Activated B cell treated with CpG ODN at 0.5 μM for 24 hours (primary cell): ENCODE data around the gene B4GAT1. TPM values are rescaled to one million over a fixed set of nuclear protein-coding genes. Genes with fewer than 3 reads are reported as not detected.

ENCODE experiments used
- ATAC-seq: fragments of 200-7000 bp; cut with Tn5 transposase; one replicate; pipeline ENCODE4 v1.10.0; 2021; ENCODE audit warnings: low read depth, mild to moderate bottlenecking, moderate library complexity
- CTCF ChIA-PET: fragments of 350-600 bp; sonication (Branson Sonifier 250); formaldehyde crosslinking; loops from one replicate; lab custom pipeline; 2021; ENCODE audit warnings: antibody characterized with exemption; lab: Charles Lee
- POLR2A ChIA-PET: fragments of 350-600 bp; sonication (Branson Sonifier 250); formaldehyde crosslinking; loops from one replicate; lab custom pipeline; 2021; ENCODE audit warnings: antibody characterized with exemption; lab: Charles Lee
- DNase-seq: peaks from one replicate; pipeline ENCODE4 v3.0.0; 2022
- H3K27ac Mint-ChIP-seq: one replicate; pipeline ENCODE4 v1.8.0; 2020; ENCODE audit warnings: mixed read lengths
- H3K27me3 Mint-ChIP-seq: one replicate; pipeline ENCODE4 v1.8.0; 2021; ENCODE audit warnings: mixed read lengths
- H3K36me3 Mint-ChIP-seq: one replicate; pipeline ENCODE4 v1.8.0; 2021; ENCODE audit warnings: low read depth, mixed read lengths
- H3K4me1 Mint-ChIP-seq: one replicate; pipeline ENCODE4 v1.8.0; 2021; ENCODE audit warnings: mixed read lengths
- H3K4me3 Mint-ChIP-seq: one replicate; pipeline ENCODE4 v1.8.0; 2020; ENCODE audit warnings: mild to moderate bottlenecking, mixed read lengths
- H3K9me3 Mint-ChIP-seq: one replicate; pipeline ENCODE4 v1.8.0; 2020; ENCODE audit warnings: mixed read lengths
- CTCF ChIP-seq: fragments of 200-600 bp; IDR thresholded peaks from one replicate; pipeline ENCODE4 v1.8.0; 2022; ENCODE audit warnings: antibody characterized with exemption, mild to moderate bottlenecking
- intact Hi-C: fragments of 100-400 bp; cut with micrococcal nuclease; formaldehyde crosslinking; loops from one replicate; pipeline ENCODE4 v1.15.1; 2024
- total RNA-seq: library from RNA; stranded (reverse); gene quantifications from 2 replicates; pipeline ENCODE4 v1.2.3, GENCODE V29; 2022

B4GAT1 gene
- total RNA-seq, 1 donor from 2014 or later: 1.9 TPM

- TF ChIP-seq CTCF: no peak
- Mint-ChIP-seq H3K27me3 (peaks cover 6% of the 10 kb centered on the region), H3K4me3 (no peak overlapping the region), H3K27ac (no peak overlapping the region), H3K9me3 (no peaks in the 10 kb centered on the region), H3K36me3 (peaks cover 8% of the 10 kb centered on the region), H3K4me1 (peaks cover 34% of the 10 kb centered on the region)
- intact Hi-C loops: no loop called here
- POLR2A ChIA-PET: interaction anchor here (0.6 kb wide), 1 partner anchor 57 kb away, joined by 4 read pairs; no protein-coding TSS in a partner anchor
- CTCF ChIA-PET: interaction anchor here (6.2 kb wide), 1 partner anchor 21 kb away, joined by 67 read pairs; no protein-coding TSS in a partner anchor
- DNase-seq (no peak), ATAC-seq (no peak)
Observed at GRCh38 chr11:66332371-66333219, 14.8 kb downstream of the B4GAT1 start.

DNA sequence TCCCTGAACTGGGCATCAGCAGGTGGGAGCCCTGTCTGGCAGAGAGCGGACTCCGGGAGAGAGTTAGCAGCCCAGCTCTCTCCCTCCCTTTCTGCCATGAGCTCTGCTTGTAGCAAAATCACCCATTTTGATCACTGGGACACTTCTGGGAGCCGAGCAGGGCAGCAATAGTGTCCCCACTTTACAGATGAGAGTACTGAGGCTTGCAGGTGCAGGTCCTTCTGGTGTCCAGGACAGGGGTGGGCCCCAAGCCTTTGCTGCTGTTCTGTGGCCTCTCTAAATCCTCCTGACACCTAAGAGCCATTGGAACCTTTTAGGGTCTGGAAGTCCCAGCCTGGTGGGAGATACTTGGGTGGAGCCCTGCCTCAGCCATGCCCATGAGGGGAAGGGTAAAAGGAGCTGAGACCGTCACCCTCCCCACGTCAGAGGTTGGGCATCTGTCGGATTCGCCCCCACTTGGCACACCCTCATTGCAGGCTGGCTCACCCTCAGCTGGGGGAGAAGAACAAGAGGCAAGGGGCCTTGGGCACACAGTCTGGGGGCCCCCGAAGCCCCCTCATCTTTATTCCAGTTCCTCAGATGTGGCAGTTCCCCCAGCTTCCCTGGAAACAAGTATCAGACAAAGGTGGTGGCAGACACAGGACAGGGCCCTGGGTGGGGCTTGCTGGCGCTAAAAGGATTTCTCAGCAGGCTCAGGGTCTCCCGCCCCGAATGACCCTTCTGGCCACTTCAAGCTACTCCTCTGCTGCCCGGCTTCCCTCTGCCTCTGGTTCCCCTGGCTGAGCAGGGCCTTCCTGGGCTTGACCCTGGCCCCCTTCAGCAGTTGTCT is 15.7 kb downstream of the B4GAT1 start:
- TF ChIP-seq CTCF: no peak
- Mint-ChIP-seq H3K27ac (no peak overlapping the region), H3K4me1 (peaks cover 30% of the 10 kb centered on the region), H3K27me3 (peaks cover 6% of the 10 kb centered on the region), H3K9me3 (no peaks in the 10 kb centered on the region), H3K4me3 (no peak overlapping the region), H3K36me3 (no peaks in the 10 kb centered on the region)
- ChIA-PET CTCF (interaction anchor here (6.2 kb wide), 1 partner anchor 20 kb away, joined by 67 read pairs; no protein-coding TSS in a partner anchor), POLR2A (interaction anchor here (1.1 kb wide), 1 partner anchor 19 kb away, joined by 4 read pairs; no protein-coding TSS in a partner anchor)
- ATAC-seq (no peak), DNase-seq (no peak)
- intact Hi-C loops: no loop called here

DNA sequence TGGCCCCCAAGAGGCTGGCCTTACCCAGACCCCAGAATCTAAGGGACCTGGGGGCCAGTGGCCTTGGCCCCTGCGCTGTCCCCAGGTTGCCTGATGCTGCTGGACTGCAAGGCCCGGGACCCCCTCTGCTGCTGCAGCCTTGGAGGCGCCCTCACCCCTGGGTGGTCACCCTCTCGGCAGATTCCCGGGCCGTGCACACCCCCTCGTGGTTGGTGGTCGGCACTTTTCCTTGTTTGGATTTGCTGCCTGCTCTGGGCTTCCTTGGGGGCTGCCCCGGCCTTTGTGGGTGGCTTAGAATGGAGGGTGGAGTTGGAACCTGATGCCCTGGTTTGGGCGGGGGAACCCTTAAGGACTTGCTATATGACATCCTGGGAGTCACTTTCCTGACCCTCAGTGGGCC is 16.5 kb downstream of the B4GAT1 start:
- TF ChIP-seq CTCF: no peak
- H3K9me3 Mint-ChIP-seq: no peaks in the 10 kb centered on the region
- no peak overlapping the region for H3K4me3 Mint-ChIP-seq
- no peak for ATAC-seq
- ChIA-PET CTCF (interaction anchor here (6.2 kb wide), 1 partner anchor 19 kb away, joined by 67 read pairs; no protein-coding TSS in a partner anchor), POLR2A (interaction anchor here (1.1 to 1.5 kb wide), 2 partner anchors 18 to 20 kb away, joined by 4 read pairs; no protein-coding TSS in a partner anchor)
- no peak for DNase-seq
- H3K36me3 Mint-ChIP-seq: no peaks in the 10 kb centered on the region
- H3K27ac Mint-ChIP-seq: no peak overlapping the region
- intact Hi-C loops: no loop called here
- H3K4me1 Mint-ChIP-seq: peaks cover 27% of the 10 kb centered on the region
- peaks cover 4% of the 10 kb centered on the region for H3K27me3 Mint-ChIP-seq

DNA sequence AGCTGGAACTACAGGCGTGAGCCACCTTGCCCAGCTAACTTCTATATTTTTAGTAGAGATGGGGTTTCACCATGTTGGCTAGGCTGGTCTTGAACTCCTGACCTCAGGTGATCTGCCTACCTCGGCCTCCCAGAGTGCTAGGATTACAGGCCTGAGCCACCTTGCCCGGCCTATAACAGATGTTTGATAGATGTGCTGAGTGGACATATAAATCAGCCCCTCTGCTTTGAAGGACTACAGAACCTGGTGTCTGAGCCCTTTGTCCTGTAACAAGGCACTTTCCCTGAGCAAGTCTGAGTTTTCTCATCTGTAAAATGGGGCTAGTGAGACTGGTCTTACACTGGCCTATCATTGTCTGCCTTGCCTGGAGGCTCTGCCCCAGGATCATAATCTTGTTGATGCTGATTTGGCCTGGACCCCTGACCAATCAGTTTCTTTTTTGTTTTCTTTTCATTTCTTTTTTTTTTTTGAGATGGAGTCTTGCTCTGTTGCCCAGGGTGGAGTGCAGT is 18.2 kb downstream of the B4GAT1 start:
- DNase-seq (no peak), ATAC-seq (no peak)
- TF ChIP-seq CTCF: no peak
- Mint-ChIP-seq H3K27me3 (no peaks in the 10 kb centered on the region), H3K4me1 (peaks cover 22% of the 10 kb centered on the region), H3K27ac (no peak overlapping the region), H3K4me3 (no peak overlapping the region), H3K36me3 (no peaks in the 10 kb centered on the region), H3K9me3 (no peaks in the 10 kb centered on the region)
- CTCF ChIA-PET: interaction anchor here (0.7 to 6.2 kb wide), 2 partner anchors 18 to 1104 kb away, joined by 3 to 67 read pairs; no protein-coding TSS in a partner anchor
- POLR2A ChIA-PET: interaction anchor here (1.0 to 1.5 kb wide), 4 partner anchors 17 to 73 kb away, joined by 4 to 6 read pairs (median 5); no protein-coding TSS in a partner anchor
- intact Hi-C loops: loop anchor here (2.0 kb wide), 2 partner anchors 16 to 40 kb away; partner anchors contain the start of genes BRMS1 and YIF1A
